ENCODE measurements around the gene FRMD8.

DNA sequence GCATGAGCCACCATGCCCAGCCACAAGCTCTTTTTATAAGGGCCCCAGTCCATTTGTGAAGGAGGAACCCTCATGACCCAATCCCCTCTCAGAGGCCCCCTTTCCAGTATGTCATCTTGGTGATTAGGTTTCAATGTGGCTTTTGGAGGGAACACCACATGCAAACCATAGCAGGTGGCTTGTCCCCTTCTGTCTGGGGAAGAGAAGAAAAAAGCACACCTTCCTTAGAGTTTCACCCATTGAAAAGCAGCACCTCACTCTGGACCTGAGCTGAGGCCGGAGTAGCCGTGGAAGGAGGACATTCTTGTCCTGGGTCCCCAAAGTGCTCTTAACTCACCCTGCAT, 61.6 kb downstream of the FRMD8 start:
- no peak for TF ChIP-seq CTCF (IDR thresholded peaks at IDR 0.05; ENCODE audit: poor library complexity)
- TF ChIP-seq EZH2phosphoT487 (IDR thresholded peaks at IDR 0.05; ENCODE audit: low read depth, severe bottlenecking, unreplicated experiment) = no peak
